Stimulated activated CD8-positive, alpha-beta memory T cell treated with anti-CD3 and anti-CD28 coated beads, Interleukin-4, amount 100 ng/mL, for 4 hours (primary cell): Measurements from ENCODE around the gene PCDHGA7.
"Not testable (repeated sequence)": the region's sequence is repeated elsewhere in the genome, so short reads cannot be mapped to it uniquely, and the experiment has no call there.

Experiments used
- DNase-seq, 2 donors: peaks; one replicate each; pipeline ENCODE4 v3.0.0-alpha.2; 2020; ENCODE audit warnings: low read depth in 2 of 2, low spot score in 1 of 2

PCDHGA7 gene

GRCh38 chr5:141382469-141383294 is at the start of gene PCDHGA7:
Gene PCDHGA7 (plus strand): TSS chr5:141382742. CDS start chr5:141382900, 158 bp downstream.
- no peak for DNase-seq

- no peak for DNase-seq
Observed at GRCh38 chr5:141338538-141339306, 43.8 kb upstream of the PCDHGA7 start, which contains the start of gene PCDHGA2. Gene PCDHGA2 (plus strand): TSS chr5:141338760.

GRCh38 chr5:141340781-141341354 is 41.7 kb upstream of the PCDHGA7 start:
- DNase-seq = not testable (repeated sequence)

- DNase-seq = no peak
Observed at GRCh38 chr5:141342773-141343172, 39.8 kb upstream of the PCDHGA7 start.

GRCh38 chr5:141343242-141343952 is 39.1 kb upstream of the PCDHGA7 start, which contains the start of gene PCDHGA3:
Gene PCDHGA3 (plus strand): TSS chr5:141343829. CDS start chr5:141344034, 205 bp downstream.
- no peak for DNase-seq

- no peak for DNase-seq
Observed at GRCh38 chr5:141343953-141344463, 38.5 kb upstream of the PCDHGA7 start.

GRCh38 chr5:141345327-141345726 is 37.2 kb upstream of the PCDHGA7 start:
- no peak for DNase-seq

- DNase-seq = not testable (repeated sequence)
Observed at GRCh38 chr5:141346017-141346416, 36.5 kb upstream of the PCDHGA7 start.

GRCh38 chr5:141349917-141350619 is 32.5 kb upstream of the PCDHGA7 start, which contains the start of gene PCDHGB1:
Gene PCDHGB1 (plus strand): TSS chr5:141350099. CDS start chr5:141350261, 162 bp downstream.
- DNase-seq = no peak

- no peak for DNase-seq
Observed at GRCh38 chr5:141351591-141351990, 31.0 kb upstream of the PCDHGA7 start.

- DNase-seq = no peak
Observed at GRCh38 chr5:141354900-141355469, 27.6 kb upstream of the PCDHGA7 start, which contains the start of gene PCDHGA4. Gene PCDHGA4 (plus strand): TSS chr5:141355021. CDS start chr5:141355108, 87 bp downstream.

- no peak for DNase-seq
Observed at GRCh38 chr5:141355641-141356040, 26.9 kb upstream of the PCDHGA7 start.

GRCh38 chr5:141356133-141356532 is 26.4 kb upstream of the PCDHGA7 start:
- no peak for DNase-seq

GRCh38 chr5:141356950-141357349 is 25.6 kb upstream of the PCDHGA7 start:
- DNase-seq = no peak

- no peak for DNase-seq
Observed at GRCh38 chr5:141359790-141360426, 22.6 kb upstream of the PCDHGA7 start, which contains the start of gene PCDHGB2. Gene PCDHGB2 (plus strand): TSS chr5:141359994. CDS start chr5:141360136, 142 bp downstream.

GRCh38 chr5:141360685-141361084 is 21.9 kb upstream of the PCDHGA7 start:
- no peak for DNase-seq

GRCh38 chr5:141362719-141363118 is 19.8 kb upstream of the PCDHGA7 start:
- DNase-seq = no peak

GRCh38 chr5:141363952-141364660 is 18.4 kb upstream of the PCDHGA7 start, which contains the start of gene PCDHGA5:
Gene PCDHGA5 (plus strand): TSS chr5:141364162. CDS start chr5:141364331, 169 bp downstream.
- no peak for DNase-seq
